Stomach (tissue), 9 donors: Measurements from ENCODE around the gene PRKCH. TPM values are rescaled to one million over a fixed set of nuclear protein-coding genes. Genes with fewer than 3 reads are reported as not detected.

Experiments used
- DNase-seq, 2 donors: peaks; one replicate each; pipeline versions ENCODE4 v3.0.0 to v3.0.0-alpha.2; 2013 to 2019
- H3K27ac ChIP-seq, 5 donors: fragments of 200-600 bp in 4 of 5; sonication (generic) in 4 of 5; one replicate each; pipeline ENCODE4 v1.5.1; 2013 to 2019; ENCODE audit warnings: mild to moderate bottlenecking in 1 of 5, moderate library complexity in 1 of 5
- H3K27me3 ChIP-seq, 3 donors: fragments of 200-600 bp; sonication (generic); one replicate each; pipeline ENCODE4 v1.5.1; 2017 to 2019; ENCODE audit warnings: mixed run types in 1 of 3
- H3K36me3 ChIP-seq, 4 donors: fragments of 200-600 bp; sonication (generic); 1 replicate in 3 of 4; 2 replicates in 1 of 4; pipeline ENCODE4 v1.5.1; 2016 to 2019
- H3K4me1 ChIP-seq, 4 donors: fragments of 200-600 bp; sonication (generic); one replicate each; pipeline ENCODE4 v1.5.1; 2016 to 2019
- H3K4me3 ChIP-seq, 4 donors: fragments of 200-600 bp; sonication (generic) in 3 of 4; one replicate each; pipeline ENCODE4 v1.5.1; 2016 to 2019; ENCODE audit warnings: mild to moderate bottlenecking in 1 of 4
- H3K9me3 ChIP-seq, 4 donors: fragments of 200-600 bp; sonication (generic); one replicate each; pipeline ENCODE4 v1.5.1; 2016 to 2019
- CTCF ChIP-seq, 7 experiments: fragments of 450-650 bp in 4 of 7; fragments of 200-600 bp in 3 of 7; sonication (generic) in 3 of 7; IDR thresholded peaks; one replicate each; pipeline ENCODE4 v1.5.1; 2016 to 2019; ENCODE audit warnings: antibody characterized with exemption in 7 of 7, control low read depth in 2 of 7, mild to moderate bottlenecking in 1 of 7
- EP300 ChIP-seq: sonication (generic); formaldehyde crosslinking; IDR thresholded peaks from one replicate; pipeline ENCODE4 v1.6.1; 2017; ENCODE audit warnings: antibody characterized with exemption
- POLR2A ChIP-seq, 4 donors: fragments of 450-650 bp; IDR thresholded peaks; one replicate each; pipeline ENCODE4 v1.6.1; 2016; ENCODE audit warnings: antibody characterized with exemption in 4 of 4, control low read depth in 2 of 4, mild to moderate bottlenecking in 1 of 4, moderate library complexity in 1 of 4
- POLR2AphosphoS5 ChIP-seq, 3 donors: sonication (generic); formaldehyde crosslinking; IDR thresholded peaks; one replicate each; pipeline ENCODE4 v1.6.1; 2016; ENCODE audit warnings: antibody characterized with exemption in 3 of 3
- WGBS, 5 donors: extraction: QIAGEN DNeasy Blood & Tissue Kit in 3 of 5; methylation state at CpG; one replicate each; pipeline versions ENCODE4 v1.1.5 to v1.1.7; 2013 to 2018; 5-methylcytosine and 5-hydroxymethylcytosine counted together
- intact Hi-C: fragments of 100-400 bp; cut with DNase I; formaldehyde crosslinking; loops from one replicate; pipeline ENCODE4 v1.15.1; 2023; ENCODE audit warnings: low total_unique reads
- polyA plus RNA-seq, 3 donors: library from polyadenylated mRNA; stranded (reverse); fragments of 200-250 nt; gene quantifications; one replicate each; pipeline ENCODE4 v1.2.3, GENCODE V29; 2013
- total RNA-seq, 5 donors: library from RNA; depleted of rRNA; stranded (reverse); fragments of >200 nt; gene quantifications; one replicate each; pipeline versions ENCODE4 v1.1.0 to v1.2.3, GENCODE V29; 2014 to 2016
- donor health status: healthy with polysubstance abuse.
- donor health status: Bipolar disorder and iron deficiency.
- donor health status: healthy.

The PRKCH gene
- total and polyA plus RNA-seq, 8 donors, result 5.5 to 84.0 (median 14.7) TPM

GRCh38 chr14:61365667-61366212, 44.4 kb downstream of the PRKCH start:
- H3K27ac ChIP-seq, result no peak overlapping the region
- 51 to 68% (median 60%) methylated on average over 3 of the region's 3 CpGs for WGBS, 5 donors

GRCh38 chr14:61368114-61368710, 46.8 kb downstream of the PRKCH start:
- Histone ChIP-seq H3K27me3 (no peaks in the 10 kb centered on the region), H3K9me3 (peaks cover 0 to 4% (median 2%) of the 10 kb centered on the region in 4 donors), H3K27ac (no peak overlapping the region), H3K4me1 (peaks cover 0 to 13% (median 7%) of the 10 kb centered on the region in 4 donors), H3K4me3 (no peak overlapping the region), H3K36me3 (no peaks in the 10 kb centered on the region)
- WGBS, 5 donors, result 58 to 66% (median 63%) methylated on average over 5 of the region's 5 CpGs
- no peak for TF ChIP-seq EP300
- no peak for TF ChIP-seq POLR2A (IDR thresholded peaks at IDR 0.05)
- no peak for TF ChIP-seq CTCF (IDR thresholded peaks at IDR 0.05)
- TF ChIP-seq POLR2AphosphoS5 (IDR thresholded peaks at IDR 0.05), result no peak
- peak in 1 of 2 donors; percentile 41 for DNase-seq
- intact Hi-C loops, result no loop called here

More at GRCh38 chr14:61365667-61366212, 44.4 kb downstream of the PRKCH start:
- DNase-seq, result no peak
- no peaks in the 10 kb centered on the region for H3K9me3 ChIP-seq
- H3K27me3 ChIP-seq, result no peaks in the 10 kb centered on the region
- H3K4me3 ChIP-seq, result no peak overlapping the region
- H3K36me3 ChIP-seq, result no peaks in the 10 kb centered on the region
- H3K4me1 ChIP-seq, result peaks cover 0 to 13% (median 7%) of the 10 kb centered on the region in 4 donors
- TF ChIP-seq POLR2AphosphoS5 (IDR thresholded peaks at IDR 0.05), result no peak
- TF ChIP-seq POLR2A (IDR thresholded peaks at IDR 0.05), result no peak
- TF ChIP-seq CTCF (IDR thresholded peaks at IDR 0.05), result no peak
- no peak for TF ChIP-seq EP300
- intact Hi-C loops, result no loop called here

- TF ChIP-seq POLR2A (IDR thresholded peaks at IDR 0.05), result no peak
- no peak for TF ChIP-seq POLR2AphosphoS5 (IDR thresholded peaks at IDR 0.05)
- TF ChIP-seq EP300, result no peak
- no peak for TF ChIP-seq CTCF (IDR thresholded peaks at IDR 0.05)
- Histone ChIP-seq H3K4me3 (no peak overlapping the region), H3K27me3 (no peaks in the 10 kb centered on the region), H3K4me1 (peaks cover 0 to 13% (median 7%) of the 10 kb centered on the region in 4 donors), H3K9me3 (peaks cover 4 to 11% (median 9%) of the 10 kb centered on the region in 4 donors), H3K27ac (no peak overlapping the region), H3K36me3 (no peaks in the 10 kb centered on the region)
- 62 to 73% (median 63%) methylated on average over 3 of the region's 3 CpGs for WGBS, 5 donors
- intact Hi-C loops, result no loop called here
- DNase-seq, result no peak
Observed at GRCh38 chr14:61368781-61369453, 47.5 kb downstream of the PRKCH start.

- peaks cover 0 to 13% (median 7%) of the 10 kb centered on the region in 4 donors for H3K4me1 ChIP-seq
- intact Hi-C loops, result no loop called here
- H3K27ac ChIP-seq, result no peak overlapping the region
- DNase-seq, result no peak
- peaks cover 9 to 16% (median 14%) of the 10 kb centered on the region in 4 donors for H3K9me3 ChIP-seq
- TF ChIP-seq POLR2A (IDR thresholded peaks at IDR 0.05) (no peak), POLR2AphosphoS5 (IDR thresholded peaks at IDR 0.05) (no peak), CTCF (IDR thresholded peaks at IDR 0.05) (no peak), EP300 (no peak)
- peaks cover 0 to 3% (median 0%) of the 10 kb centered on the region in 4 donors for H3K36me3 ChIP-seq
- H3K27me3 ChIP-seq, result no peaks in the 10 kb centered on the region
- no peak overlapping the region for H3K4me3 ChIP-seq
- WGBS, 5 donors, result 79 to 93% (median 87%) methylated on average over 3 of the region's 3 CpGs
Observed at GRCh38 chr14:61369454-61369810, 48.1 kb downstream of the PRKCH start.
